Measurements from ENCODE around the gene DYRK1A.
"Not testable (repeated sequence)": the region's sequence is repeated elsewhere in the genome, so short reads cannot be mapped to it uniquely, and the experiment has no call there.

DYRK1A gene

GRCh38 chr21:37528150-37528937 is 161.8 kb downstream of the DYRK1A start:
- no peak for DNase-seq (ENCODE audit: low spot score)

- DNase-seq (ENCODE audit: low spot score): no peak
Observed at GRCh38 chr21:37529649-37530048, 163.1 kb downstream of the DYRK1A start.

- no peak for DNase-seq (ENCODE audit: low spot score)
Observed at GRCh38 chr21:37530901-37531351, 164.4 kb downstream of the DYRK1A start.

- no peak for DNase-seq (ENCODE audit: low spot score)
Observed at GRCh38 chr21:37531431-37531932, 164.9 kb downstream of the DYRK1A start.

- no peak for DNase-seq (ENCODE audit: low spot score)
Observed at GRCh38 chr21:37532868-37533780, 166.6 kb downstream of the DYRK1A start.

- no peak for DNase-seq (ENCODE audit: low spot score)
Observed at GRCh38 chr21:37534431-37534830, 167.9 kb downstream of the DYRK1A start.

GRCh38 chr21:37535130-37535529 is 168.6 kb downstream of the DYRK1A start:
- DNase-seq (ENCODE audit: low spot score): no peak

GRCh38 chr21:37535672-37536071 is 169.1 kb downstream of the DYRK1A start:
- DNase-seq (ENCODE audit: low spot score): no peak

- no peak for DNase-seq (ENCODE audit: low spot score)
Observed at GRCh38 chr21:37536616-37537278, 170.2 kb downstream of the DYRK1A start.

GRCh38 chr21:37537391-37537996 is 170.9 kb downstream of the DYRK1A start:
- no peak for DNase-seq (ENCODE audit: low spot score)

GRCh38 chr21:37538971-37539590 is 172.5 kb downstream of the DYRK1A start:
- no peak for DNase-seq (ENCODE audit: low spot score)

- not testable (repeated sequence) for DNase-seq (ENCODE audit: low spot score)
Observed at GRCh38 chr21:37541128-37541527, 174.6 kb downstream of the DYRK1A start.

- DNase-seq (ENCODE audit: low spot score): no peak
Observed at GRCh38 chr21:37542512-37542911, 175.9 kb downstream of the DYRK1A start.

GRCh38 chr21:37546299-37546908 is 179.8 kb downstream of the DYRK1A start:
- no peak for DNase-seq (ENCODE audit: low spot score)

GRCh38 chr21:37546949-37547614 is 180.5 kb downstream of the DYRK1A start:
- DNase-seq (ENCODE audit: low spot score): no peak

- no peak for DNase-seq (ENCODE audit: low spot score)
Observed at GRCh38 chr21:37547615-37548200, 181.1 kb downstream of the DYRK1A start.

GRCh38 chr21:37548521-37548981 is 182.0 kb downstream of the DYRK1A start:
- DNase-seq (ENCODE audit: low spot score): no peak

- not testable (repeated sequence) for DNase-seq (ENCODE audit: low spot score)
Observed at GRCh38 chr21:37549730-37550129, 183.2 kb downstream of the DYRK1A start.

- no peak for DNase-seq (ENCODE audit: low spot score)
Observed at GRCh38 chr21:37550157-37550556, 183.6 kb downstream of the DYRK1A start.

Data from CD4-positive, alpha-beta T cell treated with Interleukin-6 at 100 ng/mL for 8 hours (primary cell).